GM12873 (cell line): Measurements from ENCODE around the gene MCF2.

ENCODE experiments used
- TF ChIP-seq, protein P1 (sequence below): IDR thresholded peaks from 2 replicates; pipeline ENCODE4 v1.5.1; 2012; ENCODE audit warnings: low read depth, mild to moderate bottlenecking, moderate library complexity, low read length, control low read depth; ENCODE audit not compliant: insufficient read depth; ENCODE audit errors: missing control alignments

Gene MCF2

DNA sequence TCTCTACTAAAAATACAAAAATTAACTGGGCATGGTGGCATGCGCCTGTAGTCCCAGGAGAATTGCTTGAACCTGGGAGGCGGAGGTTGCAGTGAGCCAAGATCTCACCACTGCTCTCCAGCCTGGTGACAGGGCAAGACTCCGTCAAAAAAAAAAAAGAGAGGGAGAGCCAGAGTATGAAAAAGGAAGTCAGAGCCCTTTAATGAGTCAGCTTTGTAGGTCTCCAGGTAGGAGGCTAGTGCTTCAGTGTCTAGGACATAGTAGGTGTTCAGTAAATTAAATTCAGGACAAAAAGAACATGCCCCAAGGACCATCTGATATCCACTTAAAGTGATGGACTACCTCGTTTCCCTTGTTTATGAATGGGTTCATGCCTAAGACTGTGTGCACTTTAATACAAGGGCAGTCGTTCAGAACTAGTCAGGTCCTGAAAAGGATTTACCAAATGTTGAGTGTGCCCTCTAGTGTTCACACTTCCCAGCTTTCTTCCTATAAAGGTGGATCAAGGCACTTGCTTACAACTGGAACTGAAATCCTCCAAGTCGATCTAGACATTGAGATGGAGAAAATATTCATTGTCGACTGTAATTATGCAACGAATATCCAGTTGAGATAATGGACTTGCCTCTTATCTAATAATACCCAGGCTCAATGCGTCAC is 148.5 kb downstream of the MCF2 start:
- TF ChIP-seq, protein P1, sequence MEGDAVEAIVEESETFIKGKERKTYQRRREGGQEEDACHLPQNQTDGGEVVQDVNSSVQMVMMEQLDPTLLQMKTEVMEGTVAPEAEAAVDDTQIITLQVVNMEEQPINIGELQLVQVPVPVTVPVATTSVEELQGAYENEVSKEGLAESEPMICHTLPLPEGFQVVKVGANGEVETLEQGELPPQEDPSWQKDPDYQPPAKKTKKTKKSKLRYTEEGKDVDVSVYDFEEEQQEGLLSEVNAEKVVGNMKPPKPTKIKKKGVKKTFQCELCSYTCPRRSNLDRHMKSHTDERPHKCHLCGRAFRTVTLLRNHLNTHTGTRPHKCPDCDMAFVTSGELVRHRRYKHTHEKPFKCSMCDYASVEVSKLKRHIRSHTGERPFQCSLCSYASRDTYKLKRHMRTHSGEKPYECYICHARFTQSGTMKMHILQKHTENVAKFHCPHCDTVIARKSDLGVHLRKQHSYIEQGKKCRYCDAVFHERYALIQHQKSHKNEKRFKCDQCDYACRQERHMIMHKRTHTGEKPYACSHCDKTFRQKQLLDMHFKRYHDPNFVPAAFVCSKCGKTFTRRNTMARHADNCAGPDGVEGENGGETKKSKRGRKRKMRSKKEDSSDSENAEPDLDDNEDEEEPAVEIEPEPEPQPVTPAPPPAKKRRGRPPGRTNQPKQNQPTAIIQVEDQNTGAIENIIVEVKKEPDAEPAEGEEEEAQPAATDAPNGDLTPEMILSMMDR = peak; percentile 67

DNA sequence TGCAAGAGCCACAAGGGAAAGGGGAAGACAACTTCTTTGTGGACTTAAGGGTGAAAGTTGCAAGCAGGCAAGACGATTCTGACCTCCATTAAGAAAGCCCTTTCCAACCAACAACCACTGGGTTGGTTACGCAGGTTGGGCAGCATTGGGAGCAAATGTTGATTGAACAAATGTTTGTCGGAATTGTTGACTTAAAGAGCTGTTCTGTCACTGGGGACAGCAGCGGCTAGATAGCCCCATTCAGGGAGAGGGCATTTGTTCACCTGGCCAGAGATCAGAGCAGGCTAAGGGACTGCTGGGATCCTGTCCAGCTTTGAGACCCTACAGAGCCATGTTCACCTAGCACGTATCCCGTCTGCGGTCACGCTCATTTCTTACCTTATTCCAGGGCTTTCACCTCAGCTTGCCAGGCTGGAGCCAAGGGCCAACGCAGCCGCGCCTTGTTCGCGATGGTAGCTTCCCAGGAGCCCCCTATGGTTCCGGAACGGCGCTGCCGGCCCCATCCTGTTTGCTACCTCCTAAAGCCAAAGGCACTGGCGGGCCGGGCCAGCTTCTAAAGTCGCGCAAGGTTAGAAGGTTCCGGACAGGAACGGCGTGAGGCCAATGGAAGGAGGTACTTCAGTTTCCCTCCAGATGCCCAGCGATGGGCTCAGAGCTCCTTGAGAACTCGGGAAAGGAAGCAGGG is 152.8 kb downstream of the MCF2 start:
- TF ChIP-seq, protein P1 = no peak

DNA sequence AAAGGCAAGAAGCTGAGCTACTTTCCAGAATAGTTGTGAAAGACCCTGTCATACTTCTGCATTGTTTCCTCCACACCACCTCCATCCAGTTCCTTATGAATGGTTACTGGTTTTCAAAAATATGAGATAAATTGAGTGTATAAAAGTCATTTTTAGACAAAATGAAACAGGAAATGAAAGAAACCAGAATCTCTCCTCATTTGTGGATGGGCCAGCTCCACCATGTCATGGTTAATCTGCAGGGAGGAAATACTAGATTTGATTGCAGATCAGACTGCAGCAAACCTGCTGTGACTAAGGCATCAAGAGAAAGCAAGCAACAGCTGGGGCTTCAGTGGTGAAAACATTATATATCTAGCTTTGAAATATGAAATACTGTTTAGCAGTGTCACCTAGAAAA is 153.6 kb downstream of the MCF2 start:
- TF ChIP-seq, protein P1 = no peak

DNA sequence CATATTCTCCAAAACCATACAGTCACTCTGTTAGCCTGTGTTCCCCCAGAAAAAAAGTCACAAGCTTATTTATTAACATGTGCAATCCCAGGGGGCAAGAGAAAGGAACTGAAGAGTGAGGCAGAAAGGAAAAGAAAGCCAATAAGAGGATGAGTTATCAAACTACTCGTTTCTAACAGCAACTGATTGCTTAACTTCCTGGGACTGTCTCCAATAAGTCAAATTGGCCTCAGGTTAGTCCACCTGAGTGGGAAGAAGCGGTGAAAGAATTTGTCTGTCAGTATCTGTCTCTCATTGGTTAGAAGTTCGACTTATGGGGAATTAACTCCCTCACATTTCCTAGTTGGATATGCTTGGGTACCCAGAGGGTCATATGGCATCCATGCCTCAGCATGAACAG is 163.4 kb downstream of the MCF2 start:
- TF ChIP-seq, protein P1 = no peak

DNA sequence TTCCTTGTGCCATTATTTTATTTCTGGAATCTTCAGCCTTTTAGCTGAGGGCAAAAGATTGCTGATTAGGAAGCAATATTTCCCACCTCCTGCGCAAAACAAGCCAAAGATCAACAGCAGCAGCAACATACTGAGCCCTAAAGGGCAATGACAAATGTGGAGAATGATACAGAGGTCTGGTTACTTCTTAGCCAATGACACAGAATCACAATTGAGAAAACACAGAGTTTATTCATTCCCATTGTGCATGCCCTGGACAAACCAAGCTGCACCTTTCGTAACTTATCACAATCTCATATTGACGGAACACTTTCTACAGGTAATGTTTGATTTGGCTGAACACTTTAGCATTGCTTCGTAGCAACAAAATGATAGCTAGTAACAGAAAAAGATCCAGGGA is 164.0 kb downstream of the MCF2 start:
- TF ChIP-seq, protein P1 = no peak

DNA sequence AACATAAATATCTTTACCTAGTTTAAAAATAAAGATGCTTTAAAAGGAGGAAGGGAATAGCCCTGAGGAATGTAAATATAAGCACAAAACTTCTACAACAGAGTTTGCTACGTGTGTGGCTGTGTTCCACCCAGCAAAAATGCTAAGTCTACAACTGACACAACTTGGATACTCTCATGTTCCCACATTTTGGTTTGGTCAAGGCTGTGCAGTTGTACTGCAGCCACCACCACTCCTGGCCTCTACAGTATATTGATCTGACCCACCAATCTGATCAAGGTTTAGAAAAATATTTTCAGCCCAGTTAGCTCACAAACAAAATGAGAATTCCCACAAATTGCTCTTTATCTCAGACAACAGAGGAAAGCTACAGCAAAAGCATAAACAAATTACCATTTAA is 165.3 kb downstream of the MCF2 start:
- TF ChIP-seq, protein P1 = no peak

DNA sequence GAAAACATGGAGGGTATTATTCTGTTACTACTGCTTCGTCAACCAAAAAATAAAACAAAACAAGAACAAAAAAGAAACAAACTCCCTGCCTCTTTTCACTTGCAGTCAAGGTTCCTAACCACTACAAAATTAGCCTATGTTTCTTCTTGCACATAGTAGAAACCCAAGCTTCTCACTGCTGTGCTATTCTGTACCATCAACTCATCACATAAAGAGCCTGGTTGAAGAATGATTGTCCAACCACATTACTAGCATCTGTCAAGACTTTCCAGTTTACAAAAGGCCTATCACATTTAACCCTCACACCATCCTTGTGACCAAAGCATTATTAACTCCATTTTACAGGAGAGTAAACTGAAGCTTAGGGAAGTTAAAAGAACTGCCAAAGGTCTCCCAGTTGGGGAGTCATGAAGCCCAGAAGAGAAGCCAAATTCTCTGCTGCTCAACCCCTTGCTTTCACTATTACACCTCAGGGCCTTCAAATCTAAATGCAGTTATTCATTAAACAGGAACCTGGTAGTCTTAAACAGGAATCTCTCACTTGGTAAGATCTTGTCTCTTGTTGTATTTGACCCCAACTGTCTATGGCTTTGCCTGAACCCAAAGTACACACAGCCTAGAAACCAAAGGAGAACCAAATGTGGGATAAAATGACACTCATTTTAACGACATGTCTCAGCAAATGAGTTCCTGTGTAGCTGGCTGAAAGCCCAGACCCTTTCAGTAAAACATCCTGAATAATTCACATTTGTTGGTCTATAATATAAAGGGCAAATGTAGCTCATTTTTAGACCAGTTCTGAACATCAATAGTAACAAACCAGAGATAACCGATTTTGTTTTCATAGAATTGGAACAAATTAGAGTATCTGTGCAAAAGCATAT is 168.8 kb downstream of the MCF2 start:
- TF ChIP-seq, protein P1 = no peak
